Tibial nerve (tissue), 4 donors: ENCODE results near the gene MDGA2. TPM values are rescaled to one million over a fixed set of nuclear protein-coding genes. Genes with fewer than 3 reads are reported as not detected.

Experiments used
- DNase-seq, 2 donors: peaks; one replicate each; pipeline ENCODE4 v3.0.0-alpha.2; 2019; ENCODE audit warnings: low spot score in 2 of 2
- H3K27ac ChIP-seq, 4 donors: fragments of 200-600 bp; sonication (generic) in 3 of 4; one replicate each; pipeline ENCODE4 v1.5.1; 2017 to 2019; ENCODE audit warnings: mild to moderate bottlenecking in 1 of 4
- H3K27me3 ChIP-seq, 2 donors: fragments of 200-600 bp; sonication (generic) in 1 of 2; one replicate each; pipeline versions ENCODE4 v1.5.1 to v1.6.0; 2017 to 2019
- H3K36me3 ChIP-seq, 3 donors: fragments of 200-600 bp; sonication (generic); one replicate each; pipeline ENCODE4 v1.5.1; 2018 to 2019
- H3K4me1 ChIP-seq, 4 donors: fragments of 200-600 bp; sonication (generic) in 3 of 4; one replicate each; pipeline ENCODE4 v1.5.1; 2017 to 2019
- H3K4me3 ChIP-seq, 4 donors: fragments of 200-600 bp; sonication (generic) in 3 of 4; one replicate each; pipeline ENCODE4 v1.5.1; 2017 to 2019; ENCODE audit warnings: mild to moderate bottlenecking in 1 of 4, moderate library complexity in 1 of 4
- H3K9me3 ChIP-seq, 4 donors: fragments of 200-600 bp; sonication (generic) in 3 of 4; one replicate each; pipeline ENCODE4 v1.5.1; 2017 to 2019
- EP300 ChIP-seq, 2 donors: sonication (generic); formaldehyde crosslinking; IDR thresholded peaks; one replicate each; pipeline ENCODE4 v1.6.1; 2017; ENCODE audit warnings: antibody characterized with exemption in 2 of 2, mild to moderate bottlenecking in 1 of 2
- POLR2A ChIP-seq, 2 donors: fragments of 450-650 bp; IDR thresholded peaks; one replicate each; pipeline ENCODE4 v1.6.1; 2017; ENCODE audit warnings: antibody characterized with exemption in 2 of 2, mild to moderate bottlenecking in 2 of 2, moderate library complexity in 2 of 2
- WGBS, 2 donors: methylation state at CpG; one replicate each; pipeline ENCODE4 v1.1.5; 2018; 5-methylcytosine and 5-hydroxymethylcytosine counted together
- total RNA-seq, 4 donors: library from RNA; depleted of rRNA; stranded (reverse); fragments of >200 nt; gene quantifications; one replicate each; pipeline ENCODE4 v1.1.0, GENCODE V29; 2016
- TF ChIP-seq, protein P1 (sequence below), 5 experiments: fragments of 200-600 bp in 3 of 5; fragments of 450-650 bp in 2 of 5; sonication (generic) in 3 of 5; IDR thresholded peaks; one replicate each; pipeline ENCODE4 v1.5.1; 2016 to 2019; ENCODE audit warnings: antibody characterized with exemption in 5 of 5, mild to moderate bottlenecking in 3 of 5, moderate library complexity in 2 of 5

The MDGA2 gene
- total RNA-seq, 4 donors from 2014 or later: under 0.01 TPM; not detected in 3

DNA sequence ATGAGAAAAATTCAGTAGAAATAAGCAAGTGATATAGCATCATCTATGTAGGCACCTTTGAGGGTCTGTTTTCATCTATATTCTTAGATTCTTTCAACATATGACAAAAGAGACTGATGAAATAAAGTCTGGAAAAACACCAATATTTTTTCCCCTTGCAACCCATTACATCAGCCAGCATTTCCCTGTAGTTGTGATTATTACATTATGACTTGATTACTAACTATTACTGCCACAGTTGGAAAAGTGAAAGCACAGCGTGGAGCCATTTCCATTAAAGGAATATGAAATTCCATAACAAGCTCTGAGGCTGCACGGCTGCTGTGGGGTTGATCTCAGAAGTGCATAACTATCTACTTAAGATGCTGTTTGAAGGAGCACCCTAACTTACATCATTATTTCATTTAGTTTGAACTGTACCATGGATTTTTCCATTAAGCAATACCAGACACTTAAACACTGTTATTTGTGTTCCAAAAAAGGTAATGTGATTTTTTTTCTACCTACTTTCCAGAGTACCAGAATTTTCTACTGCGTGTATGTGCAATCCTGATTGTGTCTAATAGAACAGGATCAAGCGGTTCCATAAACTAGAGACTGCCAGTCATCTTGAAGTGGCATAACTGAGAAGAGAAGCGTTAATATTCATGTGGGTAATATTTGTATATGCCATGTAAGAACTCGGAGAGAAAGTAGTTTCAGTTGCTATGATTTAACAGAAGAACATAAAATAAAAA, 405.5 kb downstream of the MDGA2 start:
- Histone ChIP-seq H3K27ac (no peak overlapping the region), H3K36me3 (no peaks in the 10 kb centered on the region), H3K4me1 (no peaks in the 10 kb centered on the region), H3K9me3 (no peaks in the 10 kb centered on the region), H3K27me3 (no peaks in the 10 kb centered on the region), H3K4me3 (no peak overlapping the region)
- 74 to 80% methylated on average over 6 of the region's 6 CpGs for WGBS, 2 donors
- DNase-seq: no peak
- TF ChIP-seq POLR2A (IDR thresholded peaks at IDR 0.05) (no peak), EP300 (IDR thresholded peaks at IDR 0.05) (no peak)
- TF ChIP-seq, protein P1, sequence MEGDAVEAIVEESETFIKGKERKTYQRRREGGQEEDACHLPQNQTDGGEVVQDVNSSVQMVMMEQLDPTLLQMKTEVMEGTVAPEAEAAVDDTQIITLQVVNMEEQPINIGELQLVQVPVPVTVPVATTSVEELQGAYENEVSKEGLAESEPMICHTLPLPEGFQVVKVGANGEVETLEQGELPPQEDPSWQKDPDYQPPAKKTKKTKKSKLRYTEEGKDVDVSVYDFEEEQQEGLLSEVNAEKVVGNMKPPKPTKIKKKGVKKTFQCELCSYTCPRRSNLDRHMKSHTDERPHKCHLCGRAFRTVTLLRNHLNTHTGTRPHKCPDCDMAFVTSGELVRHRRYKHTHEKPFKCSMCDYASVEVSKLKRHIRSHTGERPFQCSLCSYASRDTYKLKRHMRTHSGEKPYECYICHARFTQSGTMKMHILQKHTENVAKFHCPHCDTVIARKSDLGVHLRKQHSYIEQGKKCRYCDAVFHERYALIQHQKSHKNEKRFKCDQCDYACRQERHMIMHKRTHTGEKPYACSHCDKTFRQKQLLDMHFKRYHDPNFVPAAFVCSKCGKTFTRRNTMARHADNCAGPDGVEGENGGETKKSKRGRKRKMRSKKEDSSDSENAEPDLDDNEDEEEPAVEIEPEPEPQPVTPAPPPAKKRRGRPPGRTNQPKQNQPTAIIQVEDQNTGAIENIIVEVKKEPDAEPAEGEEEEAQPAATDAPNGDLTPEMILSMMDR (IDR thresholded peaks at IDR 0.05): no peak

DNA sequence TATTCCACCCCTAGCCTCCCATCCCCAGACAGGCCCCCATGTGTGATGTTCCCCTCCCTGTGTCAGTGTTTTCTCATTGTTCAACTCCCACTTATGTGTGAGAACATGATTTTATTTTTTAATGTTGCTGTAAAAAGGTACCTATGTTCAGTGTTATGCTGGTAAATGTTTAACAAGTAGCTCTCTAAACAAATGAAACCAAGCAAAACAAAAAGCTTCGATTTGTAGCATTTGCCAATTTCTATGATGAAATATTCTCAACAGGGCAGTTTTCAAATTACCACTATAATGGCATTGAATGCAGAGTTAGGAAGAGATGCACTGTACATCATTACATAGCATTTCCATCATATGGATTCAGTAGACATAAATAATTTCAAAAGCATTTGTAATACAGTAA, 410.6 kb downstream of the MDGA2 start:
- TF ChIP-seq EP300 (IDR thresholded peaks at IDR 0.05) (no peak), POLR2A (IDR thresholded peaks at IDR 0.05) (no peak)
- TF ChIP-seq, protein P1 (IDR thresholded peaks at IDR 0.05): no peak
- Histone ChIP-seq H3K27me3 (no peaks in the 10 kb centered on the region), H3K36me3 (no peaks in the 10 kb centered on the region), H3K9me3 (no peaks in the 10 kb centered on the region), H3K4me1 (no peaks in the 10 kb centered on the region), H3K4me3 (no peak overlapping the region), H3K27ac (no peak overlapping the region)
- no peak for DNase-seq
- WGBS, 2 donors: 83 to 94% methylated on average over 1 of the region's 1 CpG

- Histone ChIP-seq H3K4me3 (no peak overlapping the region), H3K27ac (no peak overlapping the region), H3K27me3 (no peaks in the 10 kb centered on the region), H3K36me3 (no peaks in the 10 kb centered on the region), H3K9me3 (no peaks in the 10 kb centered on the region), H3K4me1 (no peaks in the 10 kb centered on the region)
- no peak for DNase-seq
- 86 to 90% methylated on average over 2 of the region's 2 CpGs for WGBS, 2 donors
- TF ChIP-seq EP300 (IDR thresholded peaks at IDR 0.05) (no peak), POLR2A (IDR thresholded peaks at IDR 0.05) (no peak)
- TF ChIP-seq, protein P1 (IDR thresholded peaks at IDR 0.05): no peak
Measured at GRCh38 chr14:47262801-47263200, 412.6 kb downstream of the MDGA2 start.

DNA sequence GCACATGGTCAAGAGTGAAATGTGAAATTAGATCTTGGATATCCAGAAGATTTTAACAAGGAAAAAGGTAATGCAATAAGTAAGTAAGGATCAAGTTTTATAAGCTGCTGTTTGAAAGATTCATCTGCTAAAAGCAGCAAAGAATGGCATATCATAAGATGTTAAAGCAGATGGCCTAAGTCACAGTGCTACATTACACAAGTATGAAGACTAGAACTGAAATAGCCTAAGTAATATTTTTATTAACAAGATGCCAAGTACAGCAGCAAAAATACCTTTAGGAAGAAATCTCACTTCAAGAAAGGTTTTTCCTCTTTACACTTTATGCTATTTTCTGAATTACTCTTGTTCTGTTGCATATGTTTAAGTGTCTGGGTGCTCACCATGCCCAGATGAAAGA, 414.1 kb downstream of the MDGA2 start:
- Histone ChIP-seq H3K27ac (no peak overlapping the region), H3K27me3 (no peaks in the 10 kb centered on the region), H3K4me1 (no peaks in the 10 kb centered on the region), H3K36me3 (no peaks in the 10 kb centered on the region), H3K4me3 (no peak overlapping the region), H3K9me3 (no peaks in the 10 kb centered on the region)
- TF ChIP-seq POLR2A (IDR thresholded peaks at IDR 0.05) (no peak), EP300 (IDR thresholded peaks at IDR 0.05) (no peak)
- TF ChIP-seq, protein P1 (IDR thresholded peaks at IDR 0.05): no peak
- DNase-seq: no peak

GRCh38 chr14:47259796-47260195, 415.6 kb downstream of the MDGA2 start:
- H3K4me1 ChIP-seq: no peaks in the 10 kb centered on the region
- H3K27me3 ChIP-seq: no peaks in the 10 kb centered on the region
- no peak overlapping the region for H3K27ac ChIP-seq
- no peak for DNase-seq
- H3K9me3 ChIP-seq: no peaks in the 10 kb centered on the region
- H3K36me3 ChIP-seq: no peaks in the 10 kb centered on the region
- TF ChIP-seq EP300 (IDR thresholded peaks at IDR 0.05) (no peak), POLR2A (IDR thresholded peaks at IDR 0.05) (no peak)
- TF ChIP-seq, protein P1 (IDR thresholded peaks at IDR 0.05): no peak
- no peak overlapping the region for H3K4me3 ChIP-seq
- 48 to 51% methylated on average over 2 of the region's 2 CpGs for WGBS, 2 donors
